GM23248 (cell line): ENCODE results near the gene HEATR9.

Source experiments
- EZH2 ChIP-seq: fragments of 200-600 bp; sonication (generic); IDR thresholded peaks from 2 replicates; pipeline ENCODE4 v1.6.1; 2018; ENCODE audit warnings: antibody characterized with exemption, mild to moderate bottlenecking; ENCODE audit not compliant: insufficient read depth, poor library complexity, severe bottlenecking
- EZH2phosphoT487 ChIP-seq: fragments of 200-600 bp; sonication (generic); IDR thresholded peaks from 2 replicates; pipeline ENCODE4 v1.6.1; 2018; ENCODE audit warnings: antibody characterized with exemption, moderate library complexity, mild to moderate bottlenecking, low read depth; ENCODE audit not compliant: insufficient read depth

DNA sequence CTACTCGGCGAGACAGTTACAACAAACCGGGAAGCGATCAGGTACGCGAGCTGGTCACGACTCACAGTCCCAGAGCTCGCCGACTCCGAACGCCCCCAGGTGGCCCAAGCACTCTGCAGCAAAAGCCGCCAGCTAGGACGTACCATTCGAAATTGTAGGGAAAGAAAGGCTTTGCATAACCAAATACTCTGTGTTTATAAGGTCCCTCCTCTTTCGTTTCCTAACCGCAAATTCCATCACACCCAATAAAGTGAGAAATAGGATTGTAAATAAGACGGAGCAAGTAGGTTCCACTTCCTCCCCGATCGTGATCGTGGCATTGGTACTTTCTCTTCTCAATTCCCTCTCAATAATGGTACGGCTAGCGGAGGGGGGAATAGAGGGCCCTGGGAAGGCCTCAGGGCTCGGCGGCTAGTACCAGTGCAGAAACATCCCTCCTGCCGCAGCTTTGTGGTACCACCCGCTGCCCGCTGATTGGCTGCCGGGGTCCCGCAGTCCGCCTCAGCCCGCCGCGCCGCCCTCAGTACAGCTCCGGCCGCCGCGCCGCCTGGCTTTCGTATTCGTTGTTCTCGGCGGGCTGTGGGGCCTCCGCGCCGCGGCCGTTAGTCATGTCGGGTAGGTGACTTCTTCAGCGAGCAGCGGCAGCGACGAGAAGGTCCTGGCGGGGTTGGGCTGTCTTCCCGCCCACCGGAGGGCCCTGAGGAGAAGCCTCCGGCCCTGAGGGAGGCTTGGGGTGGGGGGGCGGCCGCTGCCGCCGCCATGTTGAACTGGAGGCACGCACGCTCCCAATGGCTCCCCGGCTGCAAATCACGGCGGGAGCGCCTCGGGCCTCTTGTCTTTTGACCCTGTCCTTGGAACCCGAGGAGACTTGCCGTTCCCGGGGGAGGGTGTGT lies 59.5 kb downstream of the HEATR9 start, which contains the start of gene TAF15:
- TF ChIP-seq EZH2 (no peak), EZH2phosphoT487 (no peak)
